M059J (cell line): ENCODE data around the gene MED12L. TPM values are rescaled to one million over a fixed set of nuclear protein-coding genes. Genes with fewer than 3 reads are reported as not detected.
"Not testable (repeated sequence)": the region's sequence is repeated elsewhere in the genome, so short reads cannot be mapped to it uniquely, and the experiment has no call there.

Experiments
- DNase-seq: peaks from one replicate; pipeline ENCODE4 v3.0.0-alpha.2; 2012; ENCODE audit warnings: low read depth
- total RNA-seq: library from RNA; depleted of rRNA; stranded (reverse); fragments of >200 nt; shearing (Covaris generic); gene quantifications from 2 replicates; pipeline ENCODE4 v1.2.3, GENCODE V29; 2014

MED12L gene
- total RNA-seq, 1 experiment from 2014 or later: 0.84 TPM

GRCh38 chr3:151209654-151210053, 124.2 kb downstream of the MED12L start:
- DNase-seq: no peak

GRCh38 chr3:151210676-151211381, 125.4 kb downstream of the MED12L start:
- no peak for DNase-seq

GRCh38 chr3:151213151-151213550, 127.7 kb downstream of the MED12L start:
- DNase-seq: no peak

GRCh38 chr3:151213881-151214280, 128.4 kb downstream of the MED12L start:
- DNase-seq: no peak

GRCh38 chr3:151214459-151214858, 129.0 kb downstream of the MED12L start:
- no peak for DNase-seq

GRCh38 chr3:151216641-151217607, 131.5 kb downstream of the MED12L start:
- peak; percentile 69 for DNase-seq

- no peak for DNase-seq
These were observed 132.7 kb downstream of the MED12L start for GRCh38 chr3:151218136-151218535.

GRCh38 chr3:151219056-151219455, 133.6 kb downstream of the MED12L start:
- DNase-seq: peak; percentile 90

- DNase-seq: no peak
These were observed 138.9 kb downstream of the MED12L start for GRCh38 chr3:151224268-151224866.

- DNase-seq: no peak
These were observed 139.8 kb downstream of the MED12L start for GRCh38 chr3:151225040-151225975.

- DNase-seq: peak; percentile 92
These were observed 140.7 kb downstream of the MED12L start for GRCh38 chr3:151226088-151226563.

GRCh38 chr3:151226825-151227224, 141.4 kb downstream of the MED12L start:
- peak; percentile 31 for DNase-seq

GRCh38 chr3:151227266-151227806, 141.9 kb downstream of the MED12L start:
- DNase-seq: no peak

- DNase-seq: peak; percentile 88
These were observed 142.6 kb downstream of the MED12L start for GRCh38 chr3:151227807-151228665.

GRCh38 chr3:151228666-151229040, 143.2 kb downstream of the MED12L start:
- peak; percentile 80 for DNase-seq

GRCh38 chr3:151230646-151231045, 145.2 kb downstream of the MED12L start:
- no peak for DNase-seq

- not testable (repeated sequence) for DNase-seq
These were observed 146.9 kb downstream of the MED12L start for GRCh38 chr3:151232403-151232802.

GRCh38 chr3:151232991-151233390, 147.5 kb downstream of the MED12L start:
- no peak for DNase-seq

GRCh38 chr3:151234825-151235224, 149.4 kb downstream of the MED12L start:
- no peak for DNase-seq

- DNase-seq: no peak
These were observed 150.9 kb downstream of the MED12L start for GRCh38 chr3:151236316-151236715.
